GM12865 (cell line): ENCODE data around the gene ARID5B.
A peak's percentile ranks its signal among the peaks of the same experiment; 100 is the strongest.

Experiments used
- DNase-seq: peaks from one replicate; pipeline ENCODE4 v3.0.0; 2010; ENCODE audit warnings: low read depth
- H3K4me3 ChIP-seq: 2 replicates; pipeline ENCODE4 v1.5.1; 2011; ENCODE audit warnings: mild to moderate bottlenecking, low read depth, low read length, control low read depth
- TF ChIP-seq, protein P1 (sequence below): IDR thresholded peaks from 2 replicates; pipeline ENCODE4 v1.5.1; 2011; ENCODE audit warnings: low read length, control low read depth, low read depth, inconsistent platforms; ENCODE audit not compliant: insufficient read depth; ENCODE audit errors: missing control alignments

ARID5B gene

DNA sequence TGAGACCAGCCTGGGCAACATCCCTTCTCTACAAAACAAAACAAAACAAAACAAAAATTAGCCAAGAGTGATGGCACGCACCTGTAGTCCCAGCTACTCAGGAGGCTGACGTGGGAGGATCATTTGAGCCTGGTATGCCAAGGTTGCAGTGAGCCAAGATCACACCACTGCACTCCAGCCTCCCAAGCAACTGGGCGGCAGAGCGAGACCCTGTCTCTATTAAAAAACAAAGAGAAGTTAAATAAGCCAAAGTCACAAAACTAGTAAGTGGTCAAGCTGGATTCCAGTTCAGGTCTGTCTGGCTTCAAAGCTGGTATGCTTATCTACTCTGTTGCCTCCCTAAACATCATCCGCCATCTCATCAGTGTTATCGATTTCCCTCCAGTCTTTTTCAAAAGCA is 110.8 kb downstream of the ARID5B start:
- H3K4me3 ChIP-seq = no peak overlapping the region
- TF ChIP-seq, protein P1, sequence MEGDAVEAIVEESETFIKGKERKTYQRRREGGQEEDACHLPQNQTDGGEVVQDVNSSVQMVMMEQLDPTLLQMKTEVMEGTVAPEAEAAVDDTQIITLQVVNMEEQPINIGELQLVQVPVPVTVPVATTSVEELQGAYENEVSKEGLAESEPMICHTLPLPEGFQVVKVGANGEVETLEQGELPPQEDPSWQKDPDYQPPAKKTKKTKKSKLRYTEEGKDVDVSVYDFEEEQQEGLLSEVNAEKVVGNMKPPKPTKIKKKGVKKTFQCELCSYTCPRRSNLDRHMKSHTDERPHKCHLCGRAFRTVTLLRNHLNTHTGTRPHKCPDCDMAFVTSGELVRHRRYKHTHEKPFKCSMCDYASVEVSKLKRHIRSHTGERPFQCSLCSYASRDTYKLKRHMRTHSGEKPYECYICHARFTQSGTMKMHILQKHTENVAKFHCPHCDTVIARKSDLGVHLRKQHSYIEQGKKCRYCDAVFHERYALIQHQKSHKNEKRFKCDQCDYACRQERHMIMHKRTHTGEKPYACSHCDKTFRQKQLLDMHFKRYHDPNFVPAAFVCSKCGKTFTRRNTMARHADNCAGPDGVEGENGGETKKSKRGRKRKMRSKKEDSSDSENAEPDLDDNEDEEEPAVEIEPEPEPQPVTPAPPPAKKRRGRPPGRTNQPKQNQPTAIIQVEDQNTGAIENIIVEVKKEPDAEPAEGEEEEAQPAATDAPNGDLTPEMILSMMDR = no peak
- DNase-seq = no peak

DNA sequence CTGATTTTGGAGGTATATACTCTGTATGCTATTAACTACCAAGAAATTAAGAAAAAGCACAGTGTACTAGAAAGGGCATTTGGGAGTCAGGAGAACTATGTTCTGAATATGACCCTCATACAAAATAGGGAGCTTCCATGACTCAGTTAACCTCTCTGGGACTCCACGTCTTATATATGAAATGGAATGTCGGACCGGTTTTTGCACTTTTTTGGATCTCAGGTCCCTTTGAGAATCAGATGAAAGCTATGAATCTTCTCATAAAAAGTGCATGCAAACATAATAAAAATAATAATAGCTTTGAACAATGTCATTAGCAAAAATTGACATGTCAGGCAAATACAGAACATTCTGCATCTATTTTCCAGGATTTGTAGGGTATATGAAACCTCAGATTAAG is 113.0 kb downstream of the ARID5B start:
- no peak for DNase-seq
- TF ChIP-seq, protein P1 = no peak
- no peak overlapping the region for H3K4me3 ChIP-seq

- TF ChIP-seq, protein P1 = no peak
- H3K4me3 ChIP-seq = no peak overlapping the region
- DNase-seq = no peak
Measured at GRCh38 chr10:62015994-62016393, 114.5 kb downstream of the ARID5B start.

GRCh38 chr10:62016623-62017490 is 115.4 kb downstream of the ARID5B start:
- TF ChIP-seq, protein P1 = no peak
- no peak for DNase-seq
- H3K4me3 ChIP-seq = no peak overlapping the region; the same call in 1 of the 2 replicates

- peak overlapping the region; percentile 15 for H3K4me3 ChIP-seq
- TF ChIP-seq, protein P1 = no peak
- no peak for DNase-seq
Measured at GRCh38 chr10:62017491-62017870, 116.0 kb downstream of the ARID5B start.

- DNase-seq = no peak
- peak overlapping the region; percentile 50 for H3K4me3 ChIP-seq
- TF ChIP-seq, protein P1 = no peak
Measured at GRCh38 chr10:62018131-62018911, 116.8 kb downstream of the ARID5B start.
